CD4-positive, alpha-beta T cell treated with Interleukin-17A for 1 hour (primary cell): ENCODE data around the gene AKAP3.

ENCODE experiments used
- DNase-seq: peaks from one replicate; pipeline ENCODE4 v3.0.0-alpha.2; 2020

AKAP3 gene

DNA sequence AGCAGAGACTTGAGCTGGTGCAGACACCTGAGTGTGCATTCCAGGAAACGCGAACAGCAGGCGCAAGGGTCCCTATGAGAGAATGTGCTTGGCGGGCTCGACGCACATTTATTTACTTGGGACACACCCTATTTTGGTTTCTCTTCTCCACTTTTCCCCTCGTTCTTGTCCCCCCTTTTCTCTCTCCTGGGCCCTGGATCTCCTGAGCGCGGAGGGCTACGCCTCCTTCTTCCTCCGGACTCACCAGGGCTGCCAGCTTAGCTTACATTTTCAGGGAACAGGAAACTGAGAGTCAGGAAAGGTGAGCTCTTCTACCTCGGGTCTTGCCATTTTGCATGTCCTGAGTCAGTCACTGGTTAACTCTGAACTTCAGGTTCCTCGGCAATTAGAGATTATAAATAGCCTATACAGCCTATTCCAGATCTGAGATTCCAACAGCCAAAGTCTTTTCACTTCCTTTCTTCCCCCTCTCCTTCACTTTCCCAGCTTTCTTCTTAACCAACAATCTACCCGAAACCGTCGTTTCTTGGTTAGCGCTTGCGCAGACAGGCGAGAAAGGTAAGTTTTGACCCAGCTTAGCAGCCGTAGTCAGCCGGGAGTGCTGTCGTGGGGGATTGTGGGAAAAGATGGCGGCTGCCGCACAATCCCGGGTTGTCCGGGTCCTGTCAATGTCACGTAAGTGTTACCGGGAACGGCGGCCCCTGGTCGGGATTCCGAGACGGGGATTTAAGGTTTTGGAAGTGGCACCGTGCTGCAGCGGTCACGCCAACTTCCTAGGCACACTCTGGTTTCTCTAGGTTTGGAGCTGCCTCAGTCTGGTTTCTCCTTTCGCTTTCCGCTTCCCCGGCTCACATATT, at the start of gene AKAP3, which contains the start of gene NDUFA9:
Gene AKAP3 (minus strand): TSS at position 551 of the 857 bp plus-strand sequence. CDS start 10,855 bp downstream, outside the sequence.
Gene NDUFA9 (plus strand): TSS at position 614 of the 857 bp plus-strand sequence. CDS start 13 bp downstream, at position 627.
- peak; percentile 84 for DNase-seq

GRCh38 chr12:4690760-4691159, 41.9 kb upstream of the AKAP3 start:
- DNase-seq: no peak

DNA sequence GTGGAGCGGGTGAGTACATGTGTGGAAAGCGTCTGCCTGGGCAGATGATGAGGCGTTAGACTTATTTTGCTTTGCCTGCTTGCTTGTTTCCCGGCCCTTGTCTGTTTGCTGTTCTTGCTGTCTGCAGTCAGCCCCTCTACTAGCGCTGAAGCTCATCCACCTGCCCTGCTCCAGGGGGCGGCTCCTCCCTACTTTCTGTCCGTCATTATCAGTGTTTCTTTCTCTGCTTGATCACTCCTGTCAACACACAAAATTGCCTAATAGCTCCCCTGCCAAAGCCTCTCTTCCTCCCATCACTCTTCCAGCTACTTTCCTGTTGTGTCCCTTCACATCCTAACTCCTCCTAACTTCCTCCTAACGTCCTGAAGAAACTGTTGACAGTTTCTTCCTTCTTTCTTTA, 36.5 kb upstream of the AKAP3 start:
- no peak for DNase-seq

DNA sequence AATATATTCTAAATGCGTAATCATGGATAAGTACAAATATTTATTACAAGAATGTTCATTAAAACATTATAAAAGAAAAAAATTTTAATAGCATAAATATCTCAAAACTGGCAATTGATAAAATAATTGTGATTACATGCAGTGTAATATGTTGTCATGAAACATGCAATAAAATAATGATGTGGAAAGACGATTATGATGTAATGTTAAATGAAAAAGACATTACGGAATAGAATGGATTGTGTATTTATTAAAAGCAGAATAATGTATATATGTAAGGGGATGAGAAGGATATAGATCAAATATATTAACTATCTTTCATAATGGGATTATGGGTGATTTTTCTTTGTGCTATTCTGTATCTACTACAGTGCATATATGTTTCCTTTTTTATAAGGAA, 32.9 kb upstream of the AKAP3 start:
- no peak for DNase-seq

DNA sequence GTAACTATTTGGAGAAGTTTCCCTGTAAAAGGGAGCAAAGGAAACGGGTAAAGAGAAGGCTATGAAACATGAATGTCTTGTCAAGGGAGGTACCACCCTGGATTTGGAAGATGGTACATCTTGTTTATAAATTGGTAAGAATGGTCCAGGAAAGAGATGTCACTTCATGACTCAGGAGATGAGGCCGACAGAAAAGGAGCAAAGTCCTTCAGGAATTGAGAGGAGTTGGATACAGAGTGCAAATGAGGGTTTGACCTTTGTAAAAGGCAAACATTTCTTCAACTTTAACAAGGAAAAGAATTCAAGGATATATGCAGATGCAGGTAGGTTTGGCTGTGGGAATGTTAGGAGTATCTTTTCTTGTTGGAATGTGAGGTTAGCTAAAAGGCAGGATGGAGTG, 30.9 kb upstream of the AKAP3 start:
- no peak for DNase-seq

DNA sequence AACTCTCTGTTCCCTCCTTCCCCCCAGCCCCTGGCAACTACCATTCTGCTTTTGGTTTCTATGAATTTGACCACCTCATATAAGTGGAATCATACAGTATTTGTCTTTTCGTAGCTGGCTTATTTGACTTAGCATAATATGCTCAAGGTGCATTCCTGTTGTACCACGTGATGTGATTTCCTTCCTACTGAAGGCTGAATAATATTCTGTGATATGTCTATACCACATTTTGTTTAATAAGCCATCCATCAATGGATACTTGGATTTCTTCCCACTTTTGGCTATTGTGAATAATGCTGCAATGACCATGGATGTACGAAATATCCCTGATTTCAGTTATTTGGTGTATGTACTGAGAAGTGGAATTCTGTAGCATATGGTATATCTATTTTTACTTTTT, 16.4 kb upstream of the AKAP3 start:
- DNase-seq: no peak

DNA sequence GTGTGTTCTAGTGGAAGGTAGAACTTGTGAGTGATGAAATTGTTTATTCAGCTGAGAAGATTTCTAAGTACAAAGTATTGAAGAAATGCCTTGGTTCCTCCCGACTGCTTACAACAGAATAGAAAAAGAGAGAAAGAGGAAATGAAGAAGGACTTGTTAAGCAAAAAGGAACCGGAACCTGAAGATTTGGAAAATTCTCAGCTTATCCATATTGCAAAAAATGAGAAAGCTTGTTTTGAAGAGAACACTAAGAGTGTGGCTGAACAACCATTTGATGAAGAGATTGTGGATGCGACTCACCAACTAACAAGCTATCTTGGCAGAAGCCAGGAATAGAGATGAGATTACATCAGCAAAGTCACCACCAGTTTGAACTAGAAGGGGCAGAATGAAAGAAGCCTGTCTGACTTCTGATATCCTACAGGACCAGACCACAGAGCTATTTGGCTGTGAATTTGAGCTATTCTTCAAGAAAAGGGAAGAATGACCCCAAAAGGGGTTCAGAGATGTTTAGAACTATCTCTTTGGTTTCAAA, 15.2 kb upstream of the AKAP3 start:
- no peak for DNase-seq

DNA sequence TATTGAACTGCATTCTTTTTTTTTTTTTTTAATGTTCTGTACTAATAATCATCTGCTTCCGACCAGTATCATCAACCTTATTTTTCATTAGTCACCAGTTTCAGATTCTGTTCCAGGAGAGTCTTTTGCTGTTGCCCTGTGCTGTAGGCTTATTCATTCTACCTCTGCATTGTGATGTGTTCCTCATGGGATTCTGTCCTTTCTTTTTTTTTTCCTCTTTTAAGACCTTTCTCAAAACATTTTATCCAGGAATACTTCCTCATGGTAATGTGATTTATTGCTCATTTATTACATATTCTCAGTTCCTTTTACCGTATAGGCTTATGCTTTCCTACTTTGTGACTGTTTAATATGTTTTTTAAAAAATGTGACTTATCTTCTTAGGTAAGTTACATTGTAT, 4.8 kb upstream of the AKAP3 start:
- no peak for DNase-seq

DNA sequence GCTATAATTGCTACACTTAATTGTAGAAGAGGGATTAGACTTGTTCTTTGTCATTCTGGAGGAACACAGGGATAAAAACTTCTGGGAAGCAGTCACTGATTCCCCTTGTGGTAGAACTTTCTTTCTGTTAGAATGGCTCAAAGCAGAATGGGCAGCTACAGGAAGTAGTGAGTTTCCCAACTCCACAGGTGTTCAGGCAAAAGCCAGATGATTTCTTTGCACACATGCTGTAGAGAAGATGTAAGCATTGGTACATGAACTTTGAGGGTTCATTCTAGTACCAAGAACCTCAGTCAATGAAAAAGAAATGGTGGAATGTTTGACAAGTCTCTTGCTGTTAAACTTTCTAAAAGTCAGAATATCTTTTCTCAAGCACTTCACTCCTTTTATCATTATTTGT, 4.4 kb upstream of the AKAP3 start:
- no peak for DNase-seq

DNA sequence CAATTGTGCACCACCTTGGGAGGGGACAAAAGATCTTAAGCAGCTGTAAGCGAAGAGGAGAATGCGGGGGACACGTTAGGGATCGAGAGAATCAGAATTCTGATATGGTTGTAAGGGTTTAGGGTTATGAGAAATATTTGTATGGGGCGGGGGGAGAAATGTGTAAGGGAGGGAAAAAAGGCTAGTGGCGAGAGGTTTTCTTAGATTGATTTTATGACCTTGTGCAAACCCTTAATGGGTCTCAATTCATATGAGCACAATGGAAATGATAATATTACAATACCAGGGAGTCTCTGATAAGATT, 459 bp upstream of the AKAP3 start:
- DNase-seq: no peak

- DNase-seq: peak; percentile 1
These were observed 749 bp downstream of the AKAP3 start for GRCh38 chr12:4648104-4648500.

GRCh38 chr12:4645023-4645422, 3.8 kb downstream of the AKAP3 start:
- DNase-seq: no peak

DNA sequence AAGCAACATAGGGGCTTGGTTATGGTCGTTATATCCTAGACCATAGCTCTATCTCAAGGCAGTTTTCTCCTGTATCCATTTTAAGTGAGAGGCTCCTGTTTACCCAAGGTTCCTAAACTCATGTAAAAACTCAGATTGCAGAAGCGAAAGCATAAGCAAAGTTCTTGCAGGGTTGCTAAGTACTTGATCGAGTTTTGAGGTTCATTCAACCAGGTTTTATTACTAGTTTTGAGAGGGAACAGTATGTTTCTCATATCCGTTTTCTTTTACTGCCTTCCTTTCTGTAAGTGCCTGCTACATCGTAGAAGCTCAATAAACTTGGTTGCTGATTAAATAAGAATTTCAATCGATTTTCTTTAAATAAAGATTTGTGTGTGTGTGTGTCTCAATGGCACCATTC, 5.1 kb downstream of the AKAP3 start:
- no peak for DNase-seq

GRCh38 chr12:4630262-4630661, 18.6 kb downstream of the AKAP3 start:
- DNase-seq: no peak

- DNase-seq: no peak
These were observed 20.4 kb downstream of the AKAP3 start for GRCh38 chr12:4628406-4628805.

- no peak for DNase-seq
These were observed 22.3 kb downstream of the AKAP3 start for GRCh38 chr12:4626543-4626942.

- DNase-seq: no peak
These were observed 27.3 kb downstream of the AKAP3 start for GRCh38 chr12:4621511-4621910.

GRCh38 chr12:4615667-4616066, 33.2 kb downstream of the AKAP3 start:
- no peak for DNase-seq

- no peak for DNase-seq
These were observed 38.4 kb downstream of the AKAP3 start for GRCh38 chr12:4610481-4610880.

GRCh38 chr12:4609071-4609470, 39.8 kb downstream of the AKAP3 start:
- DNase-seq: no peak

- DNase-seq: no peak
These were observed 41.8 kb downstream of the AKAP3 start for GRCh38 chr12:4607056-4607455.

DNA sequence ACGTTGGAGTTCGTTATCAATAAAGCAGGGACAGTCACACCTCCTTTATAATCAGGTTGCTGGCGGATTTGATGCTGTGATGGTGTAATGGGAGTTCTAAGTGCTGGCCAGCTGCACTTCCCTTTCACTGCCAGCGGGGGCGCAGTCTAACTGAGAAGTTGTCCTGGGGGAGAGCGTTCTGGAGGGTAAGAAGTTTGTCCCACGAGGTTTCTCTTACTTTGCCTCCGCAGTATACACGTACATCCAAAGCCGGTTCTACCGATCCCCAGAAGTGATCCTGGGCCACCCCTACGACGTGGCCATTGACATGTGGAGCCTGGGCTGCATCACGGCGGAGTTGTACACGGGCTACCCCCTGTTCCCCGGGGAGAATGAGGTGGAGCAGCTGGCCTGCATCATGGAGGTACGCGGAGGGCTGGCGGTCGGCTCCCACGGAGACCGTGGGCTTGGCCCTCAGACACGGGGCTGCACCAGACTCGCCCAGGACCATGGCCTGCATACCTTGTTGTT, 44.1 kb downstream of the AKAP3 start:
- DNase-seq: peak; percentile 86

GRCh38 chr12:4603946-4604345, 44.9 kb downstream of the AKAP3 start:
- no peak for DNase-seq

- no peak for DNase-seq
These were observed 45.4 kb downstream of the AKAP3 start for GRCh38 chr12:4603421-4603820.

DNA sequence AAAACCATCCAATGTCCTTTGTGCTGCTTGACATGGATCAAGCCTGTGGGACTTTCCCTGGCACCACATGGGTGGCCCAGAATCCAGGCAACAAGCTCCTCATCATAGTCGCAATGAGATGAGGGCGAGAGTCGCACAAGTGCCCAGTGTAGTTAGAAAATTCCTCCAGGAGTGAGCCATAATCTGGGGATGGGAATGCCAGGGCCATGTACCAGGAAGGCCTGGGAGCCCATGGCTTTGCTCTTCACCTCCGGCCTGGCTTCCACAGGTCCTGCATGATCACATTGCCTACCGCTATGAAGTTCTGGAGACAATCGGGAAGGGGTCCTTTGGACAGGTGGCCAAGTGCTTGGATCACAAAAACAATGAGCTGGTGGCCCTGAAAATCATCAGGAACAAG, 53.0 kb downstream of the AKAP3 start:
- no peak for DNase-seq
